Embryonic facial prominence (tissue), 1 donor: Measurements from ENCODE around the gene GRIA4.
A peak's percentile ranks its signal among the peaks of the same experiment; 100 is the strongest.
"Not testable (repeated sequence)": the region's sequence is repeated elsewhere in the genome, so short reads cannot be mapped to it uniquely, and the experiment has no call there.

Experiments
- DNase-seq: peaks from one replicate; pipeline ENCODE4 v3.0.0-alpha.2; 2016; ENCODE audit errors: extremely low spot score

GRIA4 gene

DNA sequence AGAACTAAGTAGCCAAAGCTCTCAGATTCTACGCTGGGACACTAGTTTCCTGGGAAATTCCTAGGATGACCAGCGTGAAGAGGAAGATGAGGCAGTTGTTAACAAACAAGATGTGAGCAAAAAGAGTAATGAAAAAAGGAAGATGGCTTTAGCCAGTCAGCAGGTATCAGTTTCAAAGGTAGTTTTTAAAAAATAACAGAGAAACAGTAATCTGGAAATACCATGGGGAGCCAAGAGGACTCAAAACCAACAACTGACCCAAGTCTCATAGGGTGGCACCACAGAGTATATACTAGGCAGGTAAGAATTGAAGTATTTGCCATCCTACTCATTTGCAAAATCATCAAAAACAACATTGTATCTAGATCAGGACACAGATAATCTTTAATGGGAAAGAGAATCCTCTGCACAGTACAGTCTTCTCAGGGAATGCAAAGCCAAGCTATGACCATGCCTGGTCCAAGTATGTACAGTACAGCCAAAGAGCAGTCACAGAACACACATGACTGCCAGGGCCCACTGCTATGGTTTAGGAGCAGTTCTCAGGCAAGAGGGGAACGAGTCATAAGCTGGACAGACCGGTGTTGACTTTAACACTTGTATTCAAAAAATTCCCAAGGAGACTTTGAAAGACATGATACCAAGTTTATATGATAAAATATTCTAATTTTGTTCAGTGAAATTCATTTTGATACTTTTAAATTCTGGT, 391.6 kb downstream of the GRIA4 start:
- no peak for DNase-seq

DNA sequence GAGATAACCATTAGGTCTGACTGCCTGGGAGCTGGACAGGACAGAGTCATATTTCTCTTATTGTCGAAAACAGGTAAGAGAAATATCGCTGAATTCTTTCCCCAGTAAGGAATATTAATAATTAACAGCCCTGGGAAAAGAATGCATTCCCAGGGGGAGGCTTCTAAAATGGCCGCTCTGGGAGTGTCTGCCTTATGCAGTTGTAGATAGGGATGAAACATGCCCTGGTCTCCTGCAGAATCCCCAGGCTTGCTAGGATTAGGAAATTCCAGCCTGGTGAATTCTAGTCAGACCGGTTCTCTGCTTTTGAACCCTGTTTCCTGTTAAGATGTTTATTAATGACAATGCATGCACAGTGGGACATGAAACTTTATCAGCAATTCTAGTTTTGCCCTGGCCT, 393.2 kb downstream of the GRIA4 start:
- not testable (repeated sequence) for DNase-seq

DNA sequence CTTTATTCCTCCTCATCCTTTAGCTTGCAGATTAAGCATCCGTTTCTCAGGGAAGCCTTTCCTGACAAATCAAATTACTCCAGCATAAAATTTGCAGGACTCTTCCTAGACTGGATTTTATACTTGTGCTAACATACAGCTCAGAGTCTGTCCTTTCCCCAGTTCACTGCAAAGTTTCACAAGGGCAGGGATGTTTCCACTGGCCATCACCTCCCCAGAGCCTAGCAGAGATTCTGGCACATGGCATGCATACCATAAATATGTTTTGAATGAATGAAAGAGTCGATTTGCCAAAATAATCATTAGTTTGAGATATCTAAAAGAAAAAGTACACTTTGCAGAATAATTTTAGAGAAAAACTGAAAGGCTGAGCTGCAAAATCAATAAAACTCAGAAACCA, 401.6 kb downstream of the GRIA4 start:
- no peak for DNase-seq

DNA sequence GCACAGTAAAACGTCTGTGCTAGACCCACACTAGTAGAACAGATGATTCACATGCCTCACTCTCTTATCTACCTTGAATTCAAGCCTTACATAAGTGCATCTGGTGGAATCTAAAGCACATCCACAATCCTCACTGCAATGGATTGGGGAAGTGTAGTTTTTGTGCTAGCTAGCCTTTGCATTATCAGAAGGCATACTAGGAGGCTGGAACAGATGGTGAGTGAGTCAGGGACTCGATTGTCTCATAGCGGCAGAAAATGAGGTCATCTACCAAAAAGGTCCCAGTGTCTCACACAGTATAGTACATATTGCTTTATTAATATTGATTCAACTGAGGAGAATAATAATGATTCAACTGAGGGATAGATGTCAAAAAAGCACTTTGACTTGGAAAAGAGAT, 402.9 kb downstream of the GRIA4 start:
- DNase-seq, result no peak

DNA sequence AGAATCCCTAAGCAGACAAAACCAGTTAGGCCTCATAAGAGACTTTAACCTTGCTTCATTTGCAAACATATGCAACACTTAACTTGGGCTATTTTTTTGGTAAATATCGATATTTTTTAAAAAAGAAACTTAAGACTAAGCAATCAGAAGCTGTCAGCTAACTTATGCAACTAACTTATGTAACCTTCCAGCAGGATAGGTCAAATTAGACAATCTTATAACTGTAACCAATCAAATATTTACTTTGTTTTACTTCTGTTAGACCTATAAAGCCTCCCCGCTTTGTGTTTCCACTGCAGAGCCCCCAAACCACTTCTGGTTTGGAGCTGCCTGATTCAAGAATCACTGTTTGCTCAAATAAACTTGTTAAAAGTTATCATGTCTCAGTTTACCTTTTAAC, 404.2 kb downstream of the GRIA4 start:
- DNase-seq, result no peak

DNA sequence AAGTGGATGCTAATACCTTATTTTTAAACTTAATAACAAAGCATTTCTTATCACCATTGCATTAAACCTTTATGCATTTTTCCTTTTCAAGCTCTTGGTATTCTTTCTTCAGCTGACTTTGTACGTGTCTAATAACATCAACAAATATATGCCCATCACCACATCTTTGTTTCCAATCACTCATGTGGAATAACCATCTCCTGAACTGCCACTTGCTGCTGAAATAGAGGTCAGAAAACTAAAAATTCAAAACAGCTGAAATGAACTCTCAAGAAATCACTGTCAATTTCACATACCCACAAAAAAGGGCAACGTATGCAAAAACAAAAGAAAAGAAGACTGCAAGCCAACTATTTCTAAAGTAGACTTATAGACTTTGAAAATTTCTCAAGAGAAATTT, 404.7 kb downstream of the GRIA4 start:
- no peak for DNase-seq

DNA sequence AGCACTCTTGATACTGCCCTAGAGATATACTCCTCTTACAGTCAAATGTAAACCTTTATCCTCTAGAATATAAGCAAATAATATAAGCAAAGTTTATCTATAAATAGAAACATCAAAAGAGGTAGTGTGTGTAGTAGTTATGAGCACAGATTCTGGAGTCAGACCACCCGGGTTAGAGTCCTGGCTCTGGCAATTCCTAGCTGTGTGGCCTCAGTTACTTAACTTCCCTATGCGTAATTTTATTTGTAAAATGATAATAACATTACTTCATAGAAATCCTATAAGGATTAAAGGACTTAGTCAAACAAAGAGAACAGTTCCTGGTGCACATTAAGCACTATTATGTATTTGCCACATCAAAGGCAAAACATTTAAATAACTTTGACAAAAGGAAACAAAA, 405.2 kb downstream of the GRIA4 start:
- no peak for DNase-seq

DNA sequence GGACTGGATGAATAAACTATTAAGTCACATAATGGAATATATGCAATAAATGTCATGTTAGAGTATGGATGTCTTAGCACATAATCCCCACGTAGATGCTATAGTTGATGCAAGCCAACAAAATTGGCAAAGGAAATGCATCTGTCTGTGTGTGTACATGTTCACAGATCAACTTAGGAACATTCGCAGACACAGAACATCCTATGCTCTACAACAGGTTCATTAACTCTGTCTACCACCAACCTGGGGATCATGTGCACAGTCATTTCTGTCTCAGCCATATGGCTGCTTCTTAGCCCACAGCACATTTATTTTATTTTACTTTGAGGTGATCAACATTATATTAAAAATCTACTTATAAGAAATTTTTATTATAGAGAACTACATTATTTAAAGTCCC, 407.2 kb downstream of the GRIA4 start:
- DNase-seq, result no peak

DNA sequence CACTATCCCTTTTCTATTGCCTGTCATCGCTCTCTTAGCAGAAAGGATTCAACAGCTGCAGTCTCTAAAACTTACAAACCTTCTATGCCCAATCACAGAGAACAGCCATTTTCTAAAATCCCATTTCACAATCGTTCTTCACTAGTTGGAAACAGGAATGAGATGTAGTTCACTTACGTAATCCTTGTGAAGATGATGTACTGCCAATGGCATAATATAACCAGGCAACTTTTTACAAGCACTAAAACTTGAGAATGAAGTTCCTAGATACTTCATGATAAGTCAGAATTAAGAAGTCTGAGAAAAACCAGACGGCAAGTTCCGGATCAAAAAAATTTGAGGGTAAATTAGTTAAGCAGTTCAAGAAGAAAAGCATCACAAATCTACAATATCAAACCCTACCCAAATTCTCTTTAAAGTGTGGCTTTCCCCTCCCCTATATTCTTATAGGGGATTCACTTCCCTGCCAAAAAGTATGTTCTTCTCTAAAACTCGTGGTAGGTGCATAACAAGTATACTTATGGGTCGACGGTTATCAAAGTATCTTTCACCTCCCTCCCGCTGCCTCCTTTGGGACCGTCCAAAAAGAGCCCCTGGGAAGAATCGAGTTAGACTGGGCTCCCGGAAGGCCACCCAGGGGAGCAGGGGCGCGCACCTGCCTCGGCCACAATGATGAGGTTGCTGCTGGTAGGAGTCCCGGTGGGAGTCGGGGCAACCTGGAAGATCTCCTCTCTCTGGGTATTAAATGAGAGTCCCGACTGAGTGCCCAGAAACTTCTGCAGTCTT, 411.5 kb downstream of the GRIA4 start:
- DNase-seq, result no peak

DNA sequence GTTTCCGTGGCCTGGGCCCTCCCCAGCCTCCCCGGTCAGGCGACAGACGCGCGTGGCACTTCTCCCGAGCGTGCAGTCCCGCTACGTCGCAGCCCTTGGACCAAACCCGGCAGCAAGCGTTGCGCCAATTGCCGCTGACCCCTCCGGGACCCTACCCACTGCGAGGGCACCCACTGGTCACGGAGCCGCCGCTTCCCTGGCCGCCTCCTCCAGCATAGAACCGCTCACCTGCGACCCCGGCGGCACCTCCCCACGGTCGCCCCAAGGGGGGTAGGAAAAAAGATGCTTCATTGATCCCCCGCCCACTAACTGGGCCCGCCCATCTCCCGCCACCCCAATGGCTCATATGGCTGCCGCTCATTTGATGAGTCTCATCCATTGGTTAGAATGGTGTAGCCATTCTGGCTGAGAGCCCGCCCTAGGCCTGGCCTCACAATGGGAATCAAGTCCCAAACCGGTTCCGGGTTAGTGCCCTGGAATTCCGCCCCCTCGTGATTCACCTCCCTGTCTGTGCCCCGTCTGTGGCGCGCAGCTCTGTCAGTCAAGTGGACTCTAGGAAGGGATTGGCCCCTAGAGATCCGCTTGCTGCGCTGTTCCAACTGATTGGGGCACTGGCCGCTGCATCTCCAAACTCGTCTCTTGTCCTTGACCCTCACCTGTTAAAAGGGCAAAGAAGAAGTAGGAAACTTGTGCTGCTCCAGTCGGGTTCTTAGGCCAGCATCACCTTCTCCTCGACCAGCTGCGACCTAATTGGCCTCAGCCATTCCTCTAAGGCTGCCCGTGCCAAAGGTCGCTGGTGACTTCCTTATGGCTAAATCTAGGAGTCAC, 412.3 kb downstream of the GRIA4 start, which contains the start of gene MSANTD4:
Gene MSANTD4 (minus strand): TSS at position 274 of the 828 bp plus-strand sequence. CDS start 11,323 bp downstream, outside the sequence.
- DNase-seq, result peak; percentile 95

DNA sequence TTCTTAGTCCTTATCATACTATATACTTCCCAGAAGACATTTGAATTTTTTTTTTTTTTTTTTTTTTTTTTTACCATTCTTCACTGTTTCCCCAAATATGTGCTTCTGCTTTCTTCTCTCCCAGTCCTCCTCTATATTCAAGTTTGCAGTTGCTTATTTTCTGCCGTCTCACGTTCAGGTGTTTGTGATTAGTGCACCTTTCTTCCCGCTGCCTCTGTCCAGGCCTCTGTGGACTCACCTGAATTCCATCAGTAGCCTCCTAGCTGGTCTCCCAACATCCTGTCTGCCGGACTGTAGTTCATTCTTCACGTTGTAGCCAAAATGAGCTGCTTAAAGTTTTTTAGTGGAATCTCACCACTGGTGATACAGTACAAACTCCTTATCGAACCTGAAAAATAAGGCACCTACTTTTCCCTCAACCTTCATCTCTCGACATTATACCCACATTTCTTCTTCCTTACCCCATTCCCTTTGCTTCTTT, 413.0 kb downstream of the GRIA4 start:
- no peak for DNase-seq

DNA sequence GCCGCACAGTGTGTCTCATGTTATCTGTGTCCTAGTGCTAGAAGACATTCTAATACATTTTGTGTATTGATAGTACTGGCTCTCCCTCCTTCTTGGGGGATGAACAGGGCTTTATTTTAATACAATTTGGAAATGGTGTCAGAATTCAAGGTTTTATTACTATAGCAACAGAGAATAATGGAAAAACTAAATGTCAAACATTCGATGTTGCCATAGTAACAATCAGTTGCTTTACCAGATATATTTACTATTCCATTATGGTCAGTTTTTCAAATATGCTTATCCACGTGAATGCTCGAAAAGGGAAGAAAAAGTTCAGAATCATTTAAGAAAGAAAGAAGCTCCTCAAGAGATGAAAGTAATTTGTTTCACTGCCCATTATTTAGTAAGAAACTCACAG, 420.7 kb downstream of the GRIA4 start:
- no peak for DNase-seq

DNA sequence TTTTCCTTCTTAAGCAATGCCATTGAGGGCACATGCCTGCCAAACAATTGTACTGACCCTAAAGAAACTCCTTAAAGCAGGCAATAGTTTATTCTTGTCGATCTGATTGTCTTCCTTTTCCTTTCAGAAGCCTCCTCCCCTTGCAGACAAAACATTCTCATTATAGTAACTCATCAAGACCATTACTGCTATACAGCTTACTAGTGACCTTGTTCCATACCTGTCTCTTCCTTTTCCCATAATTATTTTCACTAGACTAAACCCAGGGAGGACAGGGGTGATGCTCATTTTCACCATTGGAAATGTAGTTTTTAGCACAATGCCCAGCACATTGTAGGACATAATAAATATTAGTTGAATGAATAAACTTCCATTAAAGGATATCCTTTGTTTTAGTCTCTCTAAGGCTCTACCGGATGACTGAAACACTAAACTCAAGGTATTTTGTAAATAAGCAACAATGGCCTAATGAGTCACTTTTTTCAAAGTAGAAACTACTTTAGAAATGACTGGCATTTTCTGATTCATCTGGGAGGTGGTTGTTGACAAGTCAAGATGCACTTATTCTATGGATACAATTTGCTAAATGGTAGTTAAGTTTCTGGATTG, 421.4 kb downstream of the GRIA4 start:
- DNase-seq, result no peak
